Fibroblast of mammary gland (primary cell): Measurements from ENCODE around the gene MGAT4B.

Experiments
- DNase-seq: peaks from one replicate; pipeline ENCODE4 v3.0.0-alpha.2; 2010; ENCODE audit warnings: low read depth
- H3K4me3 ChIP-seq: 2 replicates; pipeline ENCODE4 v1.5.1; 2011; ENCODE audit warnings: low read depth, mild to moderate bottlenecking, low read length, moderate library complexity; ENCODE audit not compliant: control insufficient read depth
- CTCF ChIP-seq: conservative IDR thresholded peaks from 2 replicates; pipeline ENCODE4 v1.5.1; 2011; ENCODE audit warnings: low read depth, low read length, inconsistent platforms; ENCODE audit not compliant: control insufficient read depth, insufficient read depth

The MGAT4B gene

GRCh38 chr5:179816796-179817469, 10.3 kb upstream of the MGAT4B start:
- DNase-seq, result no peak
- no peak for TF ChIP-seq CTCF
- peak overlapping the region; percentile 29 for H3K4me3 ChIP-seq

GRCh38 chr5:179816401-179816795, 9.7 kb upstream of the MGAT4B start:
- H3K4me3 ChIP-seq, result no peak overlapping the region
- TF ChIP-seq CTCF, result no peak
- no peak for DNase-seq

- no peak overlapping the region for H3K4me3 ChIP-seq
- no peak for TF ChIP-seq CTCF
- no peak for DNase-seq
Observed at GRCh38 chr5:179815491-179816249, 9.0 kb upstream of the MGAT4B start.

- H3K4me3 ChIP-seq, result no peak overlapping the region
- DNase-seq, result no peak
- no peak for TF ChIP-seq CTCF
Observed at GRCh38 chr5:179814090-179814489, 7.4 kb upstream of the MGAT4B start.

GRCh38 chr5:179812997-179813607, 6.4 kb upstream of the MGAT4B start:
- no peak overlapping the region for H3K4me3 ChIP-seq
- no peak for DNase-seq
- TF ChIP-seq CTCF, result no peak

GRCh38 chr5:179812135-179812825, 5.6 kb upstream of the MGAT4B start:
- TF ChIP-seq CTCF, result no peak
- H3K4me3 ChIP-seq, result no peak overlapping the region
- no peak for DNase-seq
